Adrenal gland (tissue), 12 donors: ENCODE measurements around the gene IER5. TPM values are rescaled to one million over a fixed set of nuclear protein-coding genes. Genes with fewer than 3 reads are reported as not detected.

Experiments used
- DNase-seq, 7 donors: peaks; one replicate each; pipeline ENCODE4 v3.0.0-alpha.2; 2019 to 2020
- H3K27ac ChIP-seq, 5 donors: fragments of 200-600 bp; sonication (generic) in 4 of 5; 1 replicate in 3 of 5; 2 replicates in 2 of 5; pipeline versions ENCODE4 v1.5.1 to v1.8.0; 2016 to 2020; ENCODE audit warnings: mild to moderate bottlenecking in 1 of 5
- H3K27me3 ChIP-seq: fragments of 200-600 bp; 2 replicates; pipeline ENCODE4 v1.8.0; 2021
- H3K36me3 ChIP-seq, 2 donors: fragments of 200-600 bp; replicated peaks in 1 of 2; 1 replicate in 1 of 2; 2 replicates in 1 of 2; pipeline versions ENCODE4 v1.5.1 to v1.8.0; 2018 to 2022
- H3K4me1 ChIP-seq, 2 donors: fragments of 200-600 bp; replicated peaks in 1 of 2; 1 replicate in 1 of 2; 2 replicates in 1 of 2; pipeline versions ENCODE4 v1.5.1 to v1.8.0; 2018 to 2021
- H3K4me3 ChIP-seq, 4 donors: fragments of 200-600 bp; sonication (generic) in 3 of 4; one replicate each; pipeline ENCODE4 v1.5.1; 2016 to 2018
- H3K9me3 ChIP-seq, 3 donors: fragments of 200-600 bp; sonication (generic) in 1 of 3; replicated peaks in 1 of 3; 1 replicate in 2 of 3; 2 replicates in 1 of 3; pipeline versions ENCODE4 v1.5.1 to v1.8.0; 2016 to 2021
- POLR2A ChIP-seq, 2 donors: fragments of 450-650 bp; IDR thresholded peaks; one replicate each; pipeline ENCODE4 v1.6.1; 2017; ENCODE audit warnings: antibody characterized with exemption in 2 of 2, mild to moderate bottlenecking in 2 of 2, moderate library complexity in 1 of 2
- WGBS, 4 donors: extraction: QIAGEN DNeasy Blood & Tissue Kit in 2 of 4; methylation state at CpG; one replicate each; pipeline versions ENCODE4 v1.1.5 to v1.1.7; 2013 to 2017; 5-methylcytosine and 5-hydroxymethylcytosine counted together
- intact Hi-C, 2 donors: fragments of 100-400 bp; cut with DNase I; formaldehyde crosslinking; loops; one replicate each; pipeline versions ENCODE4 v1.14.1 to v1.15.0; 2022 to 2023
- polyA plus RNA-seq, 3 donors: library from polyadenylated mRNA; stranded (reverse); fragments of 200-250 nt in 2 of 3; fragments of 350-450 nt in 1 of 3; fragmentation: Illumina TruSeq in 1 of 3; extraction: RNeasy Lipid Tissue Mini Kit (QIAGEN cat#74804) in 1 of 3; gene quantifications; one replicate each; pipeline ENCODE4 v1.2.3, GENCODE V29; 2013 to 2014
- total RNA-seq, 9 donors: library from RNA; depleted of rRNA in 4 of 9; stranded (reverse); fragments of >200 nt in 4 of 9; fragments of 120-200 nt in 1 of 9; fragmentation: NEBNext Ultra II Directional in 1 of 9; extraction: Animal tissue kit (Norgen Biotek cat#: 25700) in 1 of 9; gene quantifications; one replicate each; pipeline versions ENCODE4 v1.1.0 to v1.2.4, GENCODE V29; 2013 to 2023
- TF ChIP-seq, protein P1 (sequence below), 6 experiments: fragments of 450-650 bp in 4 of 6; fragments of 200-600 bp in 2 of 6; sonication (generic) in 1 of 6; IDR thresholded peaks; 1 replicate in 5 of 6; 2 replicates in 1 of 6; pipeline versions ENCODE4 v1.5.1 to v1.8.0; 2016 to 2021; ENCODE audit warnings: antibody characterized with exemption in 6 of 6, mild to moderate bottlenecking in 2 of 6, moderate library complexity in 1 of 6
- donor health status: healthy with polysubstance abuse.
- donor health status: Bipolar disorder and iron deficiency.
- donor health status: DM: yes; HTN: yes; CAD: no.
- donor health status: DM: no; HTN: no; CAD: no.
- donor health status: DM: no; HTN: no; CAD: no.
- donor health status: DM: yes; HTN: yes; CAD: no.

IER5 gene
- total and polyA plus RNA-seq, 12 donors: 2.0 to 19.2 (median 8.9) TPM

DNA sequence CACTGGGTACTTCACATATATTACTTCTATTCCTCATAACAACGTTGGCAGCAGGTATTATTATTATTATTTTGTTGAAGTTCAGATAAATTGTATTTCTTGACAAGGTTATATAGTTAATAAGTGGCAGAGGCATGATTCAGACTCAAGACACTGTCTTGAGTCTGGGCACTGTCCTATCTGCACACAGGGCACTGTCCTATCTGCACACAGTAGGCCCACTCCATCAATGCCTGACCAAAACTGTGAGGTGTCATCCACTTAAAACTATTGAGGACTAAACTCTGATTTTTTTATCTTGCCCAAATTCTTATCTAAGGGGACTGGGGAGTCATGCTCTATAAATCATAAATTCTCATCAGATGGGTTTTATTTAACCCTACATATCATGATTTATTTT, 23.8 kb upstream of the IER5 start:
- no peak for TF ChIP-seq POLR2A (IDR thresholded peaks at IDR 0.05)
- TF ChIP-seq, protein P1, sequence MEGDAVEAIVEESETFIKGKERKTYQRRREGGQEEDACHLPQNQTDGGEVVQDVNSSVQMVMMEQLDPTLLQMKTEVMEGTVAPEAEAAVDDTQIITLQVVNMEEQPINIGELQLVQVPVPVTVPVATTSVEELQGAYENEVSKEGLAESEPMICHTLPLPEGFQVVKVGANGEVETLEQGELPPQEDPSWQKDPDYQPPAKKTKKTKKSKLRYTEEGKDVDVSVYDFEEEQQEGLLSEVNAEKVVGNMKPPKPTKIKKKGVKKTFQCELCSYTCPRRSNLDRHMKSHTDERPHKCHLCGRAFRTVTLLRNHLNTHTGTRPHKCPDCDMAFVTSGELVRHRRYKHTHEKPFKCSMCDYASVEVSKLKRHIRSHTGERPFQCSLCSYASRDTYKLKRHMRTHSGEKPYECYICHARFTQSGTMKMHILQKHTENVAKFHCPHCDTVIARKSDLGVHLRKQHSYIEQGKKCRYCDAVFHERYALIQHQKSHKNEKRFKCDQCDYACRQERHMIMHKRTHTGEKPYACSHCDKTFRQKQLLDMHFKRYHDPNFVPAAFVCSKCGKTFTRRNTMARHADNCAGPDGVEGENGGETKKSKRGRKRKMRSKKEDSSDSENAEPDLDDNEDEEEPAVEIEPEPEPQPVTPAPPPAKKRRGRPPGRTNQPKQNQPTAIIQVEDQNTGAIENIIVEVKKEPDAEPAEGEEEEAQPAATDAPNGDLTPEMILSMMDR (IDR thresholded peaks at IDR 0.05): no peak
- no peak for DNase-seq
- H3K4me3 ChIP-seq: no peak overlapping the region
- intact Hi-C loops: no loop called here
- H3K9me3 ChIP-seq: no peaks in the 10 kb centered on the region
- no peak overlapping the region for H3K27ac ChIP-seq
- no peaks in the 10 kb centered on the region for H3K27me3 ChIP-seq
- no peaks in the 10 kb centered on the region for H3K36me3 ChIP-seq
- WGBS, 4 donors: 52 to 70% (median 56%) methylated on average over 1 of the region's 1 CpG
- H3K4me1 ChIP-seq: peaks cover 0 to 5% of the 10 kb centered on the region in 2 donors

DNA sequence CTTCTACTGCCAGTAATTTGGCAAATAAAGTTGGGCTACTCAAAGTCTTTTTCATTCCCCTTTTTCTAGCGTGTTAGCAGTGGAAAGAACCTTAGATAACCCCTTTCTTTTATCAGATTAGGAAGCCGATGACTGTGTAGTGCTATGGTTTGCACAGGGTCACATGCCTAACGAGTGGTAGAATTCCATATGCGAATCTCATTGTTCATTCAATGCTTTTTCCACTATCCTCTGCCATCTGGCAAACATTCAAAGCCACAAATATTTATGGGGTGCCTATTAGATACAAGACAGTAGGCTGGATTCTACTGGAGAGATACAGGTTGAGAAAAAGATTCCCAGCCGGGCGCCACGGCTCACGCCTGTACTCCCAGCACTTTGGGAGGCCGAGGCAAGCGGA, 14.9 kb upstream of the IER5 start:
- TF ChIP-seq, protein P1 (IDR thresholded peaks at IDR 0.05): no peak
- WGBS, 4 donors: 75 to 81% (median 79%) methylated on average over 10 of the region's 10 CpGs
- DNase-seq: no peak
- Histone ChIP-seq H3K9me3 (no peaks in the 10 kb centered on the region), H3K27ac (no peak overlapping the region), H3K4me3 (no peak overlapping the region), H3K36me3 (no peaks in the 10 kb centered on the region), H3K27me3 (peaks cover 4% of the 10 kb centered on the region), H3K4me1 (no peaks in the 10 kb centered on the region)
- intact Hi-C loops: no loop called here

GRCh38 chr1:181075766-181076350, 12.6 kb upstream of the IER5 start:
- intact Hi-C loops: no loop called here
- no peaks in the 10 kb centered on the region for H3K4me1 ChIP-seq
- H3K4me3 ChIP-seq: no peak overlapping the region
- no peak for DNase-seq
- H3K9me3 ChIP-seq: no peaks in the 10 kb centered on the region
- WGBS, 4 donors: 71 to 74% (median 72%) methylated on average over 5 of the region's 5 CpGs
- H3K27ac ChIP-seq: no peak overlapping the region
- peaks cover 4% of the 10 kb centered on the region for H3K27me3 ChIP-seq
- no peaks in the 10 kb centered on the region for H3K36me3 ChIP-seq
- TF ChIP-seq, protein P1 (IDR thresholded peaks at IDR 0.05): no peak
- TF ChIP-seq POLR2A (IDR thresholded peaks at IDR 0.05): no peak

- H3K36me3 ChIP-seq: no peaks in the 10 kb centered on the region
- intact Hi-C loops: no loop called here
- peaks cover 4% of the 10 kb centered on the region for H3K27me3 ChIP-seq
- no peak for DNase-seq
- H3K9me3 ChIP-seq: no peaks in the 10 kb centered on the region
- H3K4me3 ChIP-seq: no peak overlapping the region
- TF ChIP-seq POLR2A (IDR thresholded peaks at IDR 0.05): no peak
- TF ChIP-seq, protein P1 (IDR thresholded peaks at IDR 0.05): no peak
- no peaks in the 10 kb centered on the region for H3K4me1 ChIP-seq
- no peak overlapping the region for H3K27ac ChIP-seq
- WGBS, 4 donors: 71 to 81% (median 75%) methylated on average over 3 of the region's 3 CpGs
These were observed 11.6 kb upstream of the IER5 start for GRCh38 chr1:181076852-181077251.
